Measurements from ENCODE around the gene ZNF284. TPM values are rescaled to one million over a fixed set of nuclear protein-coding genes. Genes with fewer than 3 reads are reported as not detected.

Gene ZNF284
- total RNA-seq, 1 experiment from 2014 or later = 1.7 TPM

GRCh38 chr19:44092108-44092507 is 20.1 kb downstream of the ZNF284 start (continued):
- TF ChIP-seq ZBTB43 (CRISPR knock-in tag; IDR thresholded peaks at IDR 0.05) (no peak), CBFB (CRISPR knock-in tag; IDR thresholded peaks at IDR 0.05; ENCODE audit: low read depth) (no peak)

GRCh38 chr19:44093931-44094765 is 22.2 kb downstream of the ZNF284 start, which contains the start of gene ZNF224:
Gene ZNF224 (plus strand): TSS chr19:44094361. CDS start chr19:44097874, 3,513 bp downstream.
- DNase-seq (ENCODE audit: low spot score) (peak; percentile 90), ATAC-seq (peak; percentile 99)
- H3K4me1 Mint-ChIP-seq = peaks cover 6% of the 10 kb centered on the region
- H3K9me3 Mint-ChIP-seq = no peaks in the 10 kb centered on the region
- TF ChIP-seq NFATC4 (CRISPR knock-in tag; IDR thresholded peaks at IDR 0.05) (no peak), FOXK1 (CRISPR knock-in tag; IDR thresholded peaks at IDR 0.05) (peak; percentile 49; the same call in 1 of the 2 replicates), GABPB1 (CRISPR knock-in tag; IDR thresholded peaks at IDR 0.05) (peak; percentile 45; the same call in 1 of the 2 replicates), CREM (CRISPR knock-in tag; IDR thresholded peaks at IDR 0.05) (0 out of 2 replicates have a peak, but pooled peaks have one; percentile 10)
- H3K27me3 Mint-ChIP-seq (ENCODE audit: low read depth) = no peaks in the 10 kb centered on the region; the same call in 1 of the 2 replicates
- H3K4me3 Mint-ChIP-seq = peak within 1 kb of the TSS; percentile 98
- ChIA-PET CTCF (no interaction called here), POLR2A (interaction anchor here (1.0 kb wide), 1 partner anchor 18 kb away, joined by 3 read pairs; no protein-coding TSS in a partner anchor)
- H3K27ac Mint-ChIP-seq = peak within 1 kb of the TSS; percentile 81
- H3K36me3 Mint-ChIP-seq = peaks cover 8% of the 10 kb centered on the region

- DNase-seq (ENCODE audit: low spot score) (no peak), ATAC-seq (no peak)
- Mint-ChIP-seq H3K36me3 (peaks cover 85% of the 10 kb centered on the region), H3K4me1 (peaks cover 3% of the 10 kb centered on the region; the same call in 1 of the 2 replicates), H3K27me3 (ENCODE audit: low read depth) (peaks cover 7% of the 10 kb centered on the region), H3K27ac (no peak overlapping the region), H3K9me3 (peaks cover 71% of the 10 kb centered on the region), H3K4me3 (no peak overlapping the region)
- ChIA-PET POLR2A (no interaction called here), CTCF (no interaction called here)
- TF ChIP-seq OVOL2 (CRISPR knock-in tag; IDR thresholded peaks at IDR 0.05; ENCODE audit: borderline replicate concordance) (no peak), SMAD3 (CRISPR knock-in tag; IDR thresholded peaks at IDR 0.05; ENCODE audit: borderline replicate concordance) (no peak), ZNF281 (CRISPR knock-in tag; IDR thresholded peaks at IDR 0.05) (no peak), MXD4 (CRISPR knock-in tag; IDR thresholded peaks at IDR 0.05; ENCODE audit: borderline replicate concordance) (no peak), FOXK1 (CRISPR knock-in tag; IDR thresholded peaks at IDR 0.05) (no peak)
Observed at GRCh38 chr19:44107751-44108150, 35.8 kb downstream of the ZNF284 start.

- H3K9me3 Mint-ChIP-seq = peaks cover 66% of the 10 kb centered on the region
- TF ChIP-seq CREM (CRISPR knock-in tag; IDR thresholded peaks at IDR 0.05) (no peak), EMX1 (CRISPR knock-in tag; IDR thresholded peaks at IDR 0.05) (no peak), ZNF532 (CRISPR knock-in tag; IDR thresholded peaks at IDR 0.05; ENCODE audit: borderline replicate concordance) (no peak), CDX4 (CRISPR knock-in tag; IDR thresholded peaks at IDR 0.05; ENCODE audit: borderline replicate concordance) (no peak), JAZF1 (CRISPR knock-in tag; IDR thresholded peaks at IDR 0.05) (no peak), ATF6 (CRISPR knock-in tag; IDR thresholded peaks at IDR 0.05) (no peak)
- POLR2A ChIA-PET = no interaction called here
Observed at GRCh38 chr19:44109458-44109857, 37.5 kb downstream of the ZNF284 start.

More at GRCh38 chr19:44109458-44109857, 37.5 kb downstream of the ZNF284 start:
- DNase-seq (ENCODE audit: low spot score) (no peak), ATAC-seq (no peak)
- Mint-ChIP-seq H3K4me1 (peaks cover 9% of the 10 kb centered on the region), H3K4me3 (no peak overlapping the region), H3K27me3 (ENCODE audit: low read depth) (peaks cover 7% of the 10 kb centered on the region), H3K36me3 (peaks cover 68% of the 10 kb centered on the region), H3K27ac (no peak overlapping the region)
- CTCF ChIA-PET = no interaction called here
